Measurements from ENCODE around the gene PDGFRB. TPM values are rescaled to one million over a fixed set of nuclear protein-coding genes. Genes with fewer than 3 reads are reported as not detected.

PDGFRB gene
- total and polyA plus RNA-seq, 9 of the 15 experiments (the other 6 are each of a cell fraction or from before 2014, with no cell fraction given), result 0.01 to 1.5 (median 0.09) TPM; not detected in 3

DNA sequence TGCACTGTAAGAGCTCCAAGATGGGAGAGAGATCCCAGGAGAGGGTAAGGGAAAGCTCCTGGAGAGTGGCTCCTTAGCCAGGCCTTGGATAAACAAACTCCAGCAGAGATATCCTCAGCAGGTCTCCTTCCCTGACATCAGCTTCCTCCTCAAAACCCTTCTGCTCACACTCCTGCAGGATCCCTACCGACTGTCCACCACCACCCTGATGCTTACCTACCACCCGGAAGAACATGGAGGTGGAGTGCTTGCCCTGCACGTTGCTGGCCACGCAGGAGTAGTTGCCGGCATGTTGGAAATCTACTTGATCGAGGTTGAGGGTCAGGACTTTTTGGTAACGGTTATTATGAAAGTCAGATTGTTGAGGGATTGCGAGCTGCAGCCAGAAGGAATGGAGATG is 78.6 kb downstream of the PDGFRB start (continued):
- TF ChIP-seq THAP12 (CRISPR knock-in tag; IDR thresholded peaks at IDR 0.05) (no peak), E4F1 (CRISPR knock-in tag; IDR thresholded peaks at IDR 0.05; ENCODE audit: borderline replicate concordance) (no peak), MBD1 (CRISPR knock-in tag; IDR thresholded peaks at IDR 0.05) (no peak)
